Epithelial cell of esophagus (primary cell): ENCODE results near the gene RASSF8.

Experiments
- DNase-seq: peaks from one replicate; pipeline ENCODE4 v3.0.0; 2010; ENCODE audit warnings: low read depth
- H3K4me3 ChIP-seq: 2 replicates; pipeline ENCODE4 v1.5.1; 2011; ENCODE audit warnings: mild to moderate bottlenecking, low read length, control low read depth
- TF ChIP-seq, protein P1 (sequence below): IDR thresholded peaks from 2 replicates; pipeline ENCODE4 v1.5.1; 2011; ENCODE audit warnings: low read depth, mild to moderate bottlenecking, low read length, control low read depth, inconsistent platforms; ENCODE audit not compliant: insufficient read depth; ENCODE audit errors: missing control alignments

Gene RASSF8

DNA sequence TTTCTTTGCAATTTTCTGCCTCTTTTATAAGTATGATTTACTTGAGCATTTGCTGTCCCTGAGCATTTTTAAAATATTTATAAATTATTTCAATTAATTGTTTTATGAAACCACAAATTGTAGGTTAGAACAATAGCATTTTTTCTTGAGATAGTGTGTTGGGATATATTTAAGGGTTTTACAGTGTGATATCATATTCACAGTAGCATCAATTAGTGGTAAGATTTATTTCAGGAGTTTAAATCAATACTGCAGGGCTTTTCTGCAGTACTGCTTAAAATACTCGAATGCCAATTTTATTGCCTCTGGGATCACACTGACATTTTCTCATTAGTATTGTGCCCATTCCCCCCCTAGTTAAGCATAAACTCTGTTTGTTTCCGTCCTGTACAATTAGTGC, 84.2 kb downstream of the RASSF8 start:
- no peak for DNase-seq
- H3K4me3 ChIP-seq = no peak overlapping the region
- TF ChIP-seq, protein P1, sequence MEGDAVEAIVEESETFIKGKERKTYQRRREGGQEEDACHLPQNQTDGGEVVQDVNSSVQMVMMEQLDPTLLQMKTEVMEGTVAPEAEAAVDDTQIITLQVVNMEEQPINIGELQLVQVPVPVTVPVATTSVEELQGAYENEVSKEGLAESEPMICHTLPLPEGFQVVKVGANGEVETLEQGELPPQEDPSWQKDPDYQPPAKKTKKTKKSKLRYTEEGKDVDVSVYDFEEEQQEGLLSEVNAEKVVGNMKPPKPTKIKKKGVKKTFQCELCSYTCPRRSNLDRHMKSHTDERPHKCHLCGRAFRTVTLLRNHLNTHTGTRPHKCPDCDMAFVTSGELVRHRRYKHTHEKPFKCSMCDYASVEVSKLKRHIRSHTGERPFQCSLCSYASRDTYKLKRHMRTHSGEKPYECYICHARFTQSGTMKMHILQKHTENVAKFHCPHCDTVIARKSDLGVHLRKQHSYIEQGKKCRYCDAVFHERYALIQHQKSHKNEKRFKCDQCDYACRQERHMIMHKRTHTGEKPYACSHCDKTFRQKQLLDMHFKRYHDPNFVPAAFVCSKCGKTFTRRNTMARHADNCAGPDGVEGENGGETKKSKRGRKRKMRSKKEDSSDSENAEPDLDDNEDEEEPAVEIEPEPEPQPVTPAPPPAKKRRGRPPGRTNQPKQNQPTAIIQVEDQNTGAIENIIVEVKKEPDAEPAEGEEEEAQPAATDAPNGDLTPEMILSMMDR = no peak

DNA sequence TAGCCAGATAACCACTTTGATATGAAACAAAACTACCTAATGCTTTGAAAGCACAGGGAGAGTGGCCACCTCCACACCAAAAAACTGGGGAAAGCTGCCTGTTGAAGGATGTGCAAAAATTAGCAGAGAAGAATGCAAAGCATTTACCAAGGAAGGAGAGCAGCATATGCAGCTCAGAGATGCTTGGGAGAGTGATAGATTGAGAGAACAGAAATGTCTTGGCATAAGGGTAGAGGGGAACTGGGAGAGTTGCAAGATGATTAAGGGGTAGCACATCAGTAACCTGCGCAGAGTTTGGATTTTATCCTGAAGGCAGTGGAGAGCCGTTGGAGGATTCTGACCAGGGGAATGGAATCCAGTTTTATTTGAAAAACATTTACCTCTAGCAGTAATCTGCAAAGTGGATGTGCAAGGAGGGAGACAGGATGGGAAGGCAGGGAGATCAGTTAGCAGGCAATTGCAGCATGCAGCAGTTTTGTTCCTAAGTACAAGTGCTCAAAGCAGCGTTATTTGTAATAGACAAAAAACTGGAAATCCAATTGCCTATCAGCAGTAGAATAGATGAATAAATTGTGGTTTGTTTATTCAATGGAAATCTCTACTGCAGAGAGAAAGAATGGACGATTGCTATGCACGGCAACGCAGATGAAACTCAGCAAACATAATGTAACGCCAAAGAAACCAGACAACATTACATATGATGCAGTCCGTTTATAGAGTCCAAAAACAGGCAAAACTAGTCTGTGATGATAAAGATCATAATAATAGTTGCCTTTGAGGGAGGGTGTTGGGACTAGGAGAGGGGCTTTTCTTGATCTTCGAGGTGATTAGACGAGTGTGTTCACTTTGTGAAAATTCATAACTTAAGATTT, 84.9 kb downstream of the RASSF8 start:
- H3K4me3 ChIP-seq = no peak overlapping the region
- TF ChIP-seq, protein P1 = no peak
- DNase-seq = no peak

DNA sequence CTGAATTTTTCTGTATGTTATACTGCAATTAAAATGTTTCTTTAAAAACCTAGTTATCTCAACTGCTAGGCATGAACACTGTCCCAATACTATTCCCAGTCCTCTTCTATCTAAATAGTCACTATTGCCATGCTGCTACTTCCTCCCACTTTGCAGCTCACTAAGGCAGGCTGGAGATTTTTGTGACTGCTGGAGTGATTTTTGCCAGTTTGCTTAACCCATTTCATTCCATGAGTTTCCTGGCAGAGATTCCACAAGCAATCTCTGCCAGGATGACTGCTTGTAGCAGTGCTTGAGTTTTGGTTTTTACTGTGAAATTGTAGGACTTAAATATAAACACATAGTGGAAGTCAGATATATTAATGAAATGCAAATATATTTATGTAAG, 85.5 kb downstream of the RASSF8 start:
- H3K4me3 ChIP-seq = no peak overlapping the region
- DNase-seq = no peak
- TF ChIP-seq, protein P1 = no peak

DNA sequence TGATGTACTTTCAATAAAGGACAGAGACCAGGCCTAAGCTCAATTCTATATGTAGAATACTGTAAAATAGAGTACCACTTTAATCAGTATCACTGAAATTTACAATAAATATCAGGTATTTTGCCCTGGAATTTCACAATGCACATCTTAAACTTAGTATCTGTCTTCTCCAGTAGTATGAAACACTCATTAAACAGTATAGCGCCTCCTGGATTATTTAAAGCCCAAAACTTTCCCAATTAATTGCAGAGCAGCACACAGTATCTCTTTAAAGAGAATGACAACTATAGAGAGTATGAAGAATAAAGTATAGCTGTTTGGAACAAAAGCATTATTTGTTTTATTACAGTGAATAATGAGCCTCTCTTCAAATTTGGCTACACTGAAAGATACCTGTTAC, 86.1 kb downstream of the RASSF8 start:
- TF ChIP-seq, protein P1 = no peak
- no peak for DNase-seq
- H3K4me3 ChIP-seq = no peak overlapping the region

DNA sequence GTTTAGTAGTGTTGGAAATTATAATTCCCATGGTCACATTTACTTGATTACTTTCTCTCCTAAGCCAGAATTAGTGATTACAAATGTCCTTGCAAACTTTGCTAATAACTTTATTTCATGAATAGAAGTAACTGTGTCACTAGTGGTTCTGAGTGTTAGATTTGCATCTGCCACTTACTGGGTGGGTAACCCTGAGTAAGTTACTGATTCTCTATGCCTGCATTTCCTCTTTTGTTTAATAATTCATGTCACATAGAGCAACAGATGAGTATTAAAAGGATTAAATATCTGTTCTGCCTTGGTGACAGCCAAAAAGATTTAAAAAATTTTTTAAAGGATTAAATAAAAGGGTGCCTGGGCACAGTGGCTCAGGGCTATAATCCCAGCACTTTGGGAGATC, 87.7 kb downstream of the RASSF8 start:
- TF ChIP-seq, protein P1 = no peak
- no peak for DNase-seq
- H3K4me3 ChIP-seq = no peak overlapping the region

DNA sequence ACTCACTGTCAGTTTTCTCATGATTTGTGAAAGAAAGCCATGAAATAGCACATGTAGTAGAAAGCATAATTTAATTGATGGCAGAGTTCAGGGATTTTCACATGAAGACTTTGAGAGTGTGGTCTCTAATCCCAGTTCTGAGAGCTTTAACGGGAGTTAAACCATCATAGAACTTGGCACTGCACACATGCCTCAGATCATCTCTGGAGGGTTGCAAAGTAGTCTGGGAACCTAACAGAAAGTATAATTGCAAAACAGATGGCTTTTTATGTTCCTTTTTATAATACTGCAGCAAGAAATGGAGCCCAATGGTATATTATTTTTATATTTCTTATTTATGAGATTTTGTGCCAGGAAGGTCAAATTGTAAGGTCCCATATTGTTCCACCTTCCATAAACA, 88.4 kb downstream of the RASSF8 start:
- DNase-seq = no peak
- H3K4me3 ChIP-seq = no peak overlapping the region
- TF ChIP-seq, protein P1 = no peak
